ENCODE data around the gene TMEM232. TPM values are rescaled to one million over a fixed set of nuclear protein-coding genes. Genes with fewer than 3 reads are reported as not detected.
"Not testable (repeated sequence)": the region's sequence is repeated elsewhere in the genome, so short reads cannot be mapped to it uniquely, and the experiment has no call there.

TMEM232 gene
- total RNA-seq, 2 donors from 2014 or later: 13.3 TPM; not detected in 1

DNA sequence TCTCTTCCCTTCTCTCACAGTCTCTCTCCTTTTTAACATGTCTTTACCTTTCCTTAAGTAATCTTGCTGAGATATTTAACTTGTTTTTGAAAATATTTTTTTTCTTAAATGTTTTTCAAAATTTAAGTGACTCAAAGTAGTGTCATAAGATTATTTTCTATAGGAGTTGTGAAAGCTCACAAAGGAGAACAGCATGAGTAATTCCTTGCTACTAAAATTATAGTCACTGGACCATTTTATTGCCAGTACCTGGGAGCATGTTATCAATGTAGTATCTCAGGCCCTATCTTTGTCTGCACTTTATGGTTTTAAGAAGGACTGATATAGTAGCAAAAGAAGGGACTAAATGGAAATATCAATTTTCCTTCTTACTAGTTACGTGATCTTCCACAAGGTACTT, 181.9 kb downstream of the TMEM232 start:
- no peaks in the 10 kb centered on the region for H3K4me1 ChIP-seq (ENCODE audit: control insufficient read depth in 1 of 2, low read depth in 2 of 2)
- DNase-seq (ENCODE audit: low spot score) (no peak), ATAC-seq (ENCODE audit: insufficient number of reproducible peaks, low FRiP score, low read depth) (no peak)

DNA sequence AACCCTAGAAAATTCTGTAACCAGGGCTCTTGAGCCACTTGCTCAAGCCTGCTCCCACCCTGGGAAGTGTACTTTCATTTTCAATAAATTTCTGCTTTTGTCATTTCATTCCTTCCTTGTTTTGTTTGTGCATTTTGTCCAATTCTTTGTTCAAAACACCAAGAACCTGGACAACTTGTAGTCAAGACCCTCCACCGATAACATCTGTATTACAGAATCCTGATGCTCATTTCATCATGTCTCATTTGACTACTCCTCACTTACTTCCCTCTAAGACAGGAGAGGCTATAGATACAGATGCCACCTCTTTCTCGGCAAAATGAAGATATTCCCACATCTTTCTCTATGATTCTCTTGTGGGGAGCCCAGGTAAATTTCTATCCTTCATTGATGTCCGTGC, 183.5 kb downstream of the TMEM232 start:
- Histone ChIP-seq H3K36me3 (no peaks in the 10 kb centered on the region), H3K4me3 (no peak overlapping the region), H3K27me3 (replicated peaks; ENCODE audit: insufficient read depth) (no peaks in the 10 kb centered on the region), H3K27ac (no peak overlapping the region), H3K4me1 (ENCODE audit: control insufficient read depth in 1 of 2, low read depth in 2 of 2) (no peaks in the 10 kb centered on the region), H3K9me3 (no peaks in the 10 kb centered on the region)
- no peak for DNase-seq (ENCODE audit: low spot score)
- TF ChIP-seq, protein P1, sequence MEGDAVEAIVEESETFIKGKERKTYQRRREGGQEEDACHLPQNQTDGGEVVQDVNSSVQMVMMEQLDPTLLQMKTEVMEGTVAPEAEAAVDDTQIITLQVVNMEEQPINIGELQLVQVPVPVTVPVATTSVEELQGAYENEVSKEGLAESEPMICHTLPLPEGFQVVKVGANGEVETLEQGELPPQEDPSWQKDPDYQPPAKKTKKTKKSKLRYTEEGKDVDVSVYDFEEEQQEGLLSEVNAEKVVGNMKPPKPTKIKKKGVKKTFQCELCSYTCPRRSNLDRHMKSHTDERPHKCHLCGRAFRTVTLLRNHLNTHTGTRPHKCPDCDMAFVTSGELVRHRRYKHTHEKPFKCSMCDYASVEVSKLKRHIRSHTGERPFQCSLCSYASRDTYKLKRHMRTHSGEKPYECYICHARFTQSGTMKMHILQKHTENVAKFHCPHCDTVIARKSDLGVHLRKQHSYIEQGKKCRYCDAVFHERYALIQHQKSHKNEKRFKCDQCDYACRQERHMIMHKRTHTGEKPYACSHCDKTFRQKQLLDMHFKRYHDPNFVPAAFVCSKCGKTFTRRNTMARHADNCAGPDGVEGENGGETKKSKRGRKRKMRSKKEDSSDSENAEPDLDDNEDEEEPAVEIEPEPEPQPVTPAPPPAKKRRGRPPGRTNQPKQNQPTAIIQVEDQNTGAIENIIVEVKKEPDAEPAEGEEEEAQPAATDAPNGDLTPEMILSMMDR (IDR thresholded peaks at IDR 0.05): no peak
- no peak for ATAC-seq (ENCODE audit: insufficient number of reproducible peaks, low FRiP score, low read depth)

More for the DNA sequence above, 181.9 kb downstream of the TMEM232 start:
- TF ChIP-seq, protein P1 (IDR thresholded peaks at IDR 0.05): no peak
- H3K4me3 ChIP-seq: no peak overlapping the region
- H3K36me3 ChIP-seq: no peaks in the 10 kb centered on the region
- H3K27me3 ChIP-seq (replicated peaks; ENCODE audit: insufficient read depth): no peaks in the 10 kb centered on the region
- H3K27ac ChIP-seq: no peak overlapping the region
- H3K9me3 ChIP-seq: no peaks in the 10 kb centered on the region

DNA sequence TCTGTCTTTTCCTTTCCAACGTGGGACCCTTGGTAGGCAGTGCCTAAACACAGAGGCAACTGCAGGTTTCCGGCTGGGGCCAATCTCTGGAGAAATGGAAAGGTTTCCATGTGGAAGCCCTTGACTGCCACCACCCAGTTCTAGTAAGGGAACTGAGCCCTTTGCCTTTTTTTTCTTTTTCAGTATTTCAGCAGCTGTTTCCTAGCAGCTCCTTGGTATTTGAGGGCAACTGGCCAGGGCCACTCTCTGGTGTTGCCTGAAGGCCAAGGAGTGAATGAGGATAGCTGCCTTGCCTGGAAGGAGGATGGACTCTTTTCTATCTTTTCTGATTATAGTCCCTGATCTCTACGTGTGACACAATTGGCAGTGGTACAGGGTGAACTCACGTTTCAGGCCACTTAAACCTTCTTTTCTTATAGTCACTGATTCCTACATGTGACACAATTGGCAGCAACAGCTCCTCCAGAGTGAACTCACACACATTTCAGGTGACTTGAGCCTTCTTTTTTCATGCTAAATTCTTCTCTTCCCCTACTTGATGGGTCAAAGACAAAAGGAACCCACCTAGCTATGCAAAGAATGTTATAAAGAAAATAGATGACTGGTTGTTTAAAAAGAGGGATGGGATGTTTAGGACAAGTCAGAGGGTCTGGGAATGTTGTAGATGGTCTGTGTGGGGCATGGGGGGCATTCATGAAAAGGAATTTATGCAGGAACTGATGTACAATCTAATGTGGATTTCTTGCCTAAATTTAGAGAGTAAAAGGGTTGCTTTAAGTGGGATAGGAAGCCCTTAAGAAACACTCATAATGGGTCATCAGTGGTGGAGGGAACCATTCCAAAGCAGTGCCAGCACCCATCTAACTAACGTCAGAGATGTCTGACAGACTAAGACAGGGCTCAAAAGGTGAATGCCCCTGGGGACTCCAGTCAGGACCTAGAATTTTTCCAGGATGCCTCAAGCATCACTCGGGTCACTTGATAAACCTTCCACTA, 190.1 kb downstream of the TMEM232 start:
- no peak for ATAC-seq (ENCODE audit: insufficient number of reproducible peaks, low FRiP score, low read depth)
- H3K4me1 ChIP-seq (ENCODE audit: control insufficient read depth in 1 of 2, low read depth in 2 of 2): no peaks in the 10 kb centered on the region
- no peaks in the 10 kb centered on the region for H3K36me3 ChIP-seq
- H3K27me3 ChIP-seq (replicated peaks; ENCODE audit: insufficient read depth): no peaks in the 10 kb centered on the region
- H3K4me3 ChIP-seq: no peak overlapping the region
- TF ChIP-seq, protein P1 (IDR thresholded peaks at IDR 0.05): no peak
- H3K9me3 ChIP-seq: no peaks in the 10 kb centered on the region
- H3K27ac ChIP-seq: no peak overlapping the region
- no peak for DNase-seq (ENCODE audit: low spot score)

DNA sequence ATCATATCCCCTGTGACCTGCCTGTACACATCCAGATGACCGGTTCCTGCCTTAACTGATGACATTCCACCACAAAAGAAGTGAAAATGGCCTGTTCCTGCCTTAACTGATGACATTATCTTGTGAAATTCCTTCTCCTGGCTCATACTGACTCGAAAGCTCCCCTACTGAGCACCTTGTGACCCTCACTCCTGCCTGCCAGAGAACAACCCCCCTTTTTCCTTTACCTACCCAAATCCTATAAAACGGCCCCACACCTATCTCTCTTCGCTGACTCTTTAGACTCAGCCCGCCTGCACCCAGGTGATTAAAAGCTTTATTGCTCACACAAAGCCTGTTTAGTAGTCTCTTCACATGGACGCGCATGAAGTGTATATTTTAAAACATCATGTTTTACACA, 191.3 kb downstream of the TMEM232 start:
- not testable (repeated sequence) for H3K4me3 ChIP-seq; H3K4me1 ChIP-seq (ENCODE audit: control insufficient read depth in 1 of 2, low read depth in 2 of 2); H3K9me3 ChIP-seq; H3K27ac ChIP-seq; H3K36me3 ChIP-seq; ATAC-seq (ENCODE audit: insufficient number of reproducible peaks, low FRiP score, low read depth); H3K27me3 ChIP-seq (replicated peaks; ENCODE audit: insufficient read depth); DNase-seq (ENCODE audit: low spot score)

DNA sequence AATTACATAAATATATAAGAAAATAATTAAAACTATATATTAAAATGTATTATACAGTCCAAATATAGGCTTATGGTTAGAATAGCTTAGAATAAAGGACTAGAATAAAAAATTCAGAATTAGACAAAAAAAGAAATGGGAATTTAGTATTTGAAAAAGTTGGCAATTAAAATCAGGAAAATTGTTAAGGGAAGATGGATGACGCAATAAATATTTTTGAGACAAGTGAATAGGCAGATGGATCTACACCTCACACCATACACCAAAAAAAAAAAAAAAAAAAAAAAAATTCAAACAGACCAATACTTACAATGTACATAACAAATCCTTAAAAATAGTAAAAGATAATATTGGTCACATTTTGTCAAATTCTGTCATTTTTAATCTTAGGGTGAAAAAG, 200.7 kb downstream of the TMEM232 start:
- Histone ChIP-seq H3K9me3 (no peaks in the 10 kb centered on the region), H3K27me3 (replicated peaks; ENCODE audit: insufficient read depth) (no peaks in the 10 kb centered on the region), H3K4me1 (ENCODE audit: control insufficient read depth in 1 of 2, low read depth in 2 of 2) (no peaks in the 10 kb centered on the region), H3K4me3 (no peak overlapping the region), H3K27ac (no peak overlapping the region), H3K36me3 (no peaks in the 10 kb centered on the region)
- DNase-seq (ENCODE audit: low spot score) (no peak), ATAC-seq (ENCODE audit: insufficient number of reproducible peaks, low FRiP score, low read depth) (no peak)
- TF ChIP-seq, protein P1 (IDR thresholded peaks at IDR 0.05): no peak
